ENCODE measurements around the gene CAMK2A.

DNA sequence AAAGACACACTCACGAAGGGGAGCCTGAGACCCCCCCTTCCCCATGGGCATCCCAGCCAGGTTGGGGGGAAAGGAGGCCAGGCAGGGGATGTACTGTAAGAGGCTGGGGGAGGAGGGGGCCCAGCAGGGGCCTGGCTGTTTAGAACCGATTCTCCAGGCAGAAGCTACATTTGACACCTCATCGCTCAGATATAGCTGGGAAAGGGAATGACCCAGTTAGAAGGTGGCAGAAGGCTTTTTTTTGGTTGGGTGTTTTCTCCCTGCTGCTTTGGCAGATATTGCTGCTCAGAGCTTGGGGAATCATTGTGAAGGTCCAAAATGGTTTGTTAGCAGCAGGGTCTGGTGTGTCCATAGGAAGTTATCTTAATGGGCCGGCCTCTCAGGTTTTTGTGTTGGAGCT lies 117.0 kb downstream of the CAMK2A start:
- TF ChIP-seq CTCF (IDR thresholded peaks at IDR 0.05) (no peak), POLR2A (IDR thresholded peaks at IDR 0.05) (no peak)

Data from Peyer's patch (tissue), 4 donors.